ENCODE measurements around the gene AR.
"Not testable (repeated sequence)": the region's sequence is repeated elsewhere in the genome, so short reads cannot be mapped to it uniquely, and the experiment has no call there.

Gene AR

GRCh38 chrX:67648361-67648760 lies 104.5 kb downstream of the AR start:
- DNase-seq, result no peak

GRCh38 chrX:67651437-67652142 lies 107.8 kb downstream of the AR start:
- DNase-seq, result no peak

GRCh38 chrX:67652543-67652942 lies 108.7 kb downstream of the AR start:
- DNase-seq, result no peak

- DNase-seq, result no peak
These were observed 110.5 kb downstream of the AR start for GRCh38 chrX:67654301-67654700.

- DNase-seq, result no peak
These were observed 121.8 kb downstream of the AR start for GRCh38 chrX:67665583-67665982.

- not testable (repeated sequence) for DNase-seq
These were observed 126.9 kb downstream of the AR start for GRCh38 chrX:67670717-67671116.

- DNase-seq, result no peak
These were observed 130.0 kb downstream of the AR start for GRCh38 chrX:67673741-67674274.

GRCh38 chrX:67674741-67675140 lies 130.9 kb downstream of the AR start:
- no peak for DNase-seq

- DNase-seq, result no peak
These were observed 140.3 kb downstream of the AR start for GRCh38 chrX:67684136-67684535.

GRCh38 chrX:67692246-67692645 lies 148.4 kb downstream of the AR start:
- no peak for DNase-seq

- no peak for DNase-seq
These were observed 150.1 kb downstream of the AR start for GRCh38 chrX:67693928-67694327.

- no peak for DNase-seq
These were observed 153.6 kb downstream of the AR start for GRCh38 chrX:67697452-67697851.

- no peak for DNase-seq
These were observed 156.8 kb downstream of the AR start for GRCh38 chrX:67700602-67701001.

GRCh38 chrX:67714004-67714403 lies 170.2 kb downstream of the AR start:
- DNase-seq, result no peak

- no peak for DNase-seq
These were observed 173.8 kb downstream of the AR start for GRCh38 chrX:67717571-67717970.

- no peak for DNase-seq
These were observed 175.1 kb downstream of the AR start for GRCh38 chrX:67718926-67719325.

- DNase-seq, result no peak
These were observed 176.5 kb downstream of the AR start for GRCh38 chrX:67720344-67720743.

- no peak for DNase-seq
These were observed 177.5 kb downstream of the AR start for GRCh38 chrX:67721321-67721720.

- no peak for DNase-seq
These were observed 179.9 kb downstream of the AR start for GRCh38 chrX:67723580-67724351.

GRCh38 chrX:67724359-67725110 lies 180.7 kb downstream of the AR start:
- DNase-seq, result no peak

GRCh38 chrX:67725471-67725870 lies 181.7 kb downstream of the AR start:
- DNase-seq, result no peak

- DNase-seq, result no peak
These were observed 182.2 kb downstream of the AR start for GRCh38 chrX:67726018-67726417.

- DNase-seq, result no peak
These were observed 183.8 kb downstream of the AR start for GRCh38 chrX:67727576-67727975.

GRCh38 chrX:67730296-67730695 lies 186.5 kb downstream of the AR start:
- no peak for DNase-seq
